Activated T-cell treated with anti-CD3 and anti-CD28 coated beads for 24 hours (primary cell): ENCODE results near the gene ARHGAP26.
"Not testable (repeated sequence)": the region's sequence is repeated elsewhere in the genome, so short reads cannot be mapped to it uniquely, and the experiment has no call there.

ENCODE experiments used
- DNase-seq: peaks from one replicate; pipeline ENCODE4 v3.0.0-alpha.2; 2020; ENCODE audit warnings: low read depth

Gene ARHGAP26

DNA sequence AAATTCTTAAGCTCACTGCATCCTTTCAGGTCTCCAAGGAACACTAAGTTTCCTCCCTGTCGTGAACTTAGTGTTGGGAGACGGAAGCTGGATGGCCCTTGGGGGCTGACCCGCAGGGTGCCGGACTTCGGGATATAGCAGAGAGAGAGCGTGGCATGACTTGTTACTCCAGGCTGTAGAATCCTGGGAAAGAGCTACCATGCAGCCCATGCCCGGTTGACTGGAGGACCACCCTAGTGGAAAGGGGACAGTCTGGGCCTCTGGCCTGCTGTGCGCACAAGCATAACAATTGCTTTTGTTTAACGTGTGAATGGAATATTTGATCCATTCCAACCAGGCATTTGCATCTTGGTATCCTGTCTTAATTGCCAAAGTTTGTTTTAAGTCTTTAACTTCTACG lies 319.9 kb downstream of the ARHGAP26 start:
- DNase-seq = not testable (repeated sequence)

DNA sequence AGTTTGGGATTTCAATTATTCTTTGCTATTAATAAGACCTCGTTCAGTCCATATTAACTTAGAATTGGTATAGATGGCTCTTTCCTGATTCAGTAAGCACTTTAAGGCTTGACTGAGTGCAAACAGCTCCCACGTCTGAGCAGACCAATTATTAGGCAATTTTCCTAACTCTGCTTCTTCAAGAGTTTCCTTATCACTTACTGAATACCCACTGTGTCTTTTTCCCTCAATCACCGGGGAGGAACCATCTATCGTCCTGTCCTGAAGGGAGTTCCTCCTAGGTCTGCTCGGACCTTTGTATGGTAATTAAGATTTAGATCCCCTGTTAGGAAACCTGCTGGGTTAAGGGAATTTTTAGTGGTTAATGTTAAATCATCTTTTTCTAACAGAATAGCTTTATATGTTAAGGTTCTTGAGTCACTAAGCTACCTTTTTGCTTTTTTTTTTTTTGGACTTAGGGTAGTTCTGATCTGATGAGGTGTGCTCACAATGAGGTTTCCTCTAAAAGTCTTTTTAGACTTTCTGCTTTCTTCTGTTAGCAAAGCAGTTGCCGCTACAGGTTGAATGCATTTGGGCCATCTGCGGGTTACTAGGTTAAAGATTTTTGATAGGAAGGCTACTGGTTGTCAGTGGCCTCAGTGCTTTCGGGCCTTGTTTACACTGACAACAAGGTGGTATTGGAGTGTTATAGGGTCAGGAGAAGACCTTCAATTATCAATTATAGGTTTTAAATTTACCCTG lies 322.7 kb downstream of the ARHGAP26 start:
- not testable (repeated sequence) for DNase-seq

DNA sequence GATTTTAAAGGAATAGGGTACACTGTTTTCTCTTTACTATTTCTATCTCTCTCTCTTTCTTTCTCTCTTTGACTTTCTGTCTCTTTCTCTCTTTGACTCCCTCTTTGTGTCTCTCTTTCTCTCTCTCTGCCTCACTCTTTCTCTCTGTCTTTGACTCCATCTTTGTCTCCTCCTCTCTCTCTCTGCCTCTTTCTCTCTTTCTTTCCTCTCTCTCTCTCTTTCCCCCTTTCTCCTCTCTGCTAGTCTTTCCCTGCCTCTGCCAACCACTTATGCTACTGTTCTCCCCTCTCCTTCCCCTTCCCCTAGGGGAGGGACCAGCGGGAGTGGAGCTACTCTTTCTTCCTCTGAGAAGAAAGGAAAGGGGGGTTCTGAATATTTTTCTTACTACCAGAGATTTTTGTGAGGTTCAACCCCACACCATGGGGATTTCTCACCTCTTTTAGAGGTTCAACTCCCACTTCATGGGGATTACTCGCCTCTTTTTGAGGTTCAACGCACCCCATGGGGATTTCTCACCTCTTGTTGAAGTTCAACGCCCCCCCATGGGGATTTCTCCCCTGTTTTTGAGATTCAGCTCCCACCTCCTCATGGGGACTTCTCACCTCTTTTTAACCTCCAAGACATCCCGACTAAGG lies 323.4 kb downstream of the ARHGAP26 start:
- DNase-seq = no peak

DNA sequence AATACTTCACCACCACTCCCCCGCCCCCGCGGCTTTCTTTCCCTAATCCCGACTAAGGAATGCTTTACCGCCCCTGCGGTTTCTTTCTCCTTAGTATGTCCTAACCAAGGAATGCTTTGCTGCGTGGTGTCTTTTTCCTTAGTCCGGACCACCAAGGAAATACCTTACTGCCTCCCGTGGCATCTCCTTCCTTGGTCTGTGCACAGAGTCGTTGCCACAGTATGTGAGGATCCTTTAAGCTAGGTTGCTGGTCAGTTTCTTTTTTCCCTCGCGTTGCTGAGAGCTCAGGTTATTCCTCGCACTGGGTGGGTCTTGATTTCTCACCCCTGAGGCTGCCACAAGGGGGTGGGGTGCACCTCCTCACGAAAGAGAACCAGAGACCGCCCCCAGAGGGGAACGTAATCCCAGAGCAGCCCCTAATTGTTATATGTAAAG lies 323.9 kb downstream of the ARHGAP26 start:
- no peak for DNase-seq

DNA sequence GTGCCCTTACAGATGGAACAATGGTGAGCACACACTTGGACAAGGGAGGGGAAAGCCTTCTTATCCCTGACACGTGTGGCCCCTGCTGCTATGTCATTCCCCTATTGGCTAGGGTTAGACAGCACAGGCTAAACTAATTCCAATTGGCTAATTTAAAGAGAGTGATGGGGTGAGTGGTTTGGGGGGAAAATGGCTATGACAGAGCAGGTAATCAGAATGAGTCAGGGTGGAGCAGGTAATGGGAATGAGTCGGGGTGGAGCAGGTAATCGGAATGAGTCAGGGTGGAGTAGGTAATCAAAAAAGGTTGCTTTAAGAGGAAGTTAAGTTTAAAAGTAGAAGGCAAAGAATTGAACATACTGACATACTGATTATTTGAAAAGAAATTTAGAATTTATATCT lies 324.4 kb downstream of the ARHGAP26 start:
- DNase-seq = not testable (repeated sequence)

DNA sequence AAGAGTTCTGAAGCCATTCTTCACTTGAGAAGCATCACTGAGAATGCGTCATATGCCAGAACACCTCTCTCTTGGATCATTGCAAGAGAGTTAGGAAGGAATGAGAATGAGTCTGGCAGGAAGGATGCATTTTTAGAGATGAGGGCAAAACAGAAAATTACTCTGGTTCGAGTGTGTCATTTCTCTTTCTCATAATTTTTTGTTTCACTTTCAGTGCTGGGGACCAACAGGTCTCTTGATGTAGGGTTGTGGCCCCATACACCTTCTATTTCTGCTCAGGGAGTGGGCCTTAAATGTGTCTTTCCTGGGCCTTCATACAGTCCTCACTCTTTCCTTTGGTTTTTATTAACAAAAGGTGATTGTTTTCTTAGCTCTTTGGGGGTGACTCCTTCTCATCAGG lies 330.9 kb downstream of the ARHGAP26 start:
- no peak for DNase-seq

DNA sequence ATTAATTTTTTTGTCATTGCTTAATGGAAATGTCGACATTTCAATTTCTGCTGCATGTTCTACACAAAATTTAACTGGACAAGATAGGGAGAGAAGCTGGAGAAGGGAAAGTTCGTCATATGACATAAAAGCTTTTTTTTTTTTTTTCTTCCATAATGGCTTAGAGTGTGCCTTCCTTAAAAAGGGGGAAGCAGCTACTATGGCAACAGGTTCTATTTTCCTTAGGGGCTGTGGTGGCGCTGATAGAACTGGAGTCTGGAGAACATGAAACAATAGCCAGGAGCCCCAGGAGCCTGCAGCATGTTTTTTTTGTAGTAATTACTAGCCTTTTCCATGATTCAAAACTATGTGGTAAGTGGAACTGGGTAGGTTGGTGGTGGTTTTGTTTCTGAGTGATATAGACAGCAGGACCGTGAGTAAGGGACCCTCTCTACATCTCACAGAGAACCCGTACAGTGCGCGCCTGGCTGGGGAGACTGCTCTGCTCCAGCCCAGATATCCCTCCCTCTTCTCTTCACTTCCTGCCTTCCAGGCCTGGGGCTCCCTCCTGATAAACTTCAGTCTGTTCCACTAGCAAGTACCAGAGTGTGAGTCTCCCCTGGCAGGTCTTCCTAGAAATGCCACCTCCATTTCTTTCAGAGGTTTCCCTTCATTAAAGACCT lies 331.7 kb downstream of the ARHGAP26 start:
- DNase-seq = peak; percentile 19

DNA sequence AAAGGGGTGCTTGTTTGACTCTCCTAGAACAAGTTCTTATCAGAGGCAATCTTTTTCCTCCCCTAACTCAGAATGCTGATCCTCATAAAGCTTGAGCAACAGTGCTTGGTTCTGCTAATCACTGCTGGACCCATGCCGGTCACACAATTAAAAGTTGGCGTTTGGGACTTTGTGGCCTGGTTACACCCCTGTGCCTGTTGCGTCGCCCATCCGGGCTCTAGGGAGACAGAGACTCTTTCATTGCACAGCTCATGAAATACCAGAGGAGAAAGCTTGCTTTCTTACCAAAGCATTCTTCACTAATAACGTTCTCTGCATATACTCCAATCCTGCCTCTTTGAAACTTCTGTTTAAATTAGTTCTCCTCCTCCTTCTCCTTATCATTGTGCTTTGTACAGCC lies 332.2 kb downstream of the ARHGAP26 start:
- DNase-seq = no peak

DNA sequence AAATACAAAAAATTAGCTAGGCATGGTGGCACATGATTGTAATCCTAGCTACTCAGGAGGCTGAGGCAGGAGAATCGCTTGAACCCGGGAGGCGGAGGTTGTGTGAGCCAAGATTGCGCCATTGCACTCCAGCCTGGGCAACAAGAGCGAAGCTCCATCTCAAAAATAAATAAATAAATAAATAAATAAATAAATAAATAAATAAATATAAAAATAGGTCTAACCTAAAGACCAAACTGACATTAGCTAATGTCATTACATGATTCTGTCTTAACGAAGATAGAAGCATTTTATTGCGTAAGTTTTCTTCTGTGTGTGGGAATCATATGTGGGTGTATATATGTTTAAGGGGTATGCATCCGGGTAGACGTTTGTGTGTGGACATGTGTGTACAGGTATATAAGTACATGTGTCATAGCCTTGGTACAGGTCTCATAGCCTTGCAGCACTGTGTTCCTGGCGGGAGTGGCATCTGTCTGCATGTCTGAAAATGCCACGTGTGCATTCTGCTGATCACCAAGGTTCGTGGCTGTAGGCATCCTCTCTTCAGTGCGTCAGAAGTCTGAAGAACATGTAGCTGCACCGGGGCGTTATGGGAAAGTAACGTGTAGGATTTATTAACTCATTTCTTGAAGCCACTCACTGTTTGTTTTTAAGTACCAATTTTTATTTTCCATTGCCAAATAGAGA lies 335.2 kb downstream of the ARHGAP26 start:
- DNase-seq = no peak

DNA sequence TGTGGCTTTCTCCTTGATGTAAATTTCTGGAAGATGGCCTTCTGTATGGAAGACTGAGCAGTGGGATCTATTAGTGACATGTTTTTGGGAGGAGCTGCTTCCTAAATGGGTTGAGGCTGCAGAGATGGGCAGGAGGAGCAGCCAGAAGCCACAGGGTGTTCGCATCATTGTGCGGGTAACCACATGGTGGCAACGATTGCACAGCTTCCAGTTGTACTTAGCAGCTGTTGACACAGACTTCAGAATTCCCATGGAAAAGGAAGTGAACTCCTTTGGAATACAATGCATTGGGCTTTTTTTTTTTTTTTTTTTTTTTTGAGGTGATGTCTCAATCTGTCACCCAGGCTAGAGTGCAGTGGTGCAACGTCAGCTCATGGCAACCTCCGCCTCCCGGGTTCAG lies 336.0 kb downstream of the ARHGAP26 start:
- no peak for DNase-seq

DNA sequence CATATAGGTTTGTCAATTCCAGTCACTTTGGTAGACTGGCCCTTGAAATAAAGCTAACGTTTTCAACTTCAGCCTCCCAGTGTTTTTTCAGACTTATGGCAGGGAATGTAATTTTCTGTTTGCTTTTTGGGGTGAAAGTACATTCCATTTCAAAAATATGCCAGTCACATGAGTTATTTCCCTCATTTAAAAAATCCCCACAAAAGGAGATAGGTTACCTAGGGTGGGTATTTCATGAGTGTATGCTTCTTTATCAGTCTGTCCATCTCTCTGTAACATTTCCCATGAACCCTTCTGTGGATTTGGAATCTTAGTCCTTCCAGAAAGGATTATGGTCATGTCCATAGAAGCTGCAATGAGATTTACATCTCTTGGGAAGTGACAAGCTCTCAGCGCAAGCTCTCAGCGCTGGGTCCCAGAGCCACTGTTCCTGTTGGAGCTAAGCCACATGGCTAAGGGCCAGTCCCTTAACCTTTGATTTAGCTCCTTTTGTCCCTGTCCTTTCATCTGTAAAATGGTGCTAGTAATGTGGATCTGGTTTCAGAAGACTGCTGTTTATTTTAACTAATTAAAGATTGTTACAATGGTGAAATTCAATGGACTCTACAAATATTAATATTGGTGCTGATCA lies 338.4 kb downstream of the ARHGAP26 start:
- DNase-seq = no peak

DNA sequence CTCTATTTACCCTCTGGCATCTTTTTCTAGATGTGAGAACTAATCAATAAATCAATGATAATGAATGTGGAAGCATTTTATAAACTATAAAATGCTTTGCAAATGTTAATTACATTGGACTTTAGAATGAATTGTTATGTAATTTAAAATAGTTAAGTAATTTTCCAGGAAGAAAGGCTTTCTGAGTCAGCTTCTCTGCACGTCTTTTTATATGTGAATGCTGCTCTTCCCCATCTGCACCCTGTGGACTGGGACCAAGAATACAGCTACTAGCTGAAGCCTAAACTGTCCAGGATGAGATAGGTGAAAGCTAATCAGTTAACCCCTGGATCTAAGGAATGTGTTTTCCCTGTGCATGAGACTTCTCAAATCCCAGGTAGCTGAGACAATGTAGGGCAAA lies 340.4 kb downstream of the ARHGAP26 start:
- no peak for DNase-seq

DNA sequence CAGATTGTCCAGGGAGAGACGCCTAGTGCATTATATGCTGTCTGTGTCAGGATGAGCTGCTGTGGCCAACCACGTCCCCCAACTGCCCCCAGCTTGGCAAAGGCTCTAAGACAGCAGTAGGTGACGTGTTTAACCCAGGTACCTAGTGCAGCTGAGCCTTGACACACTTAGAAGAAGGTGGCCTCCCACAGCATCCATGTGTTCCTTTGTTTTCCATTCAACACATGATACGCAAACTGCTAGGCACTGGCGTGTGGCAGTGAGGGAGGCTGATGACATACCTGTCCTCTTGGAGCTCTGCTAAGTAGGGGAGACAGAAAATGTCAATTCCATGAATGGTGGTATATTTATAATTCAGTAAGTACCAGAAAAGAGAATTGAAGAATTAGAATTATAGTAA lies 341.6 kb downstream of the ARHGAP26 start:
- DNase-seq = no peak

DNA sequence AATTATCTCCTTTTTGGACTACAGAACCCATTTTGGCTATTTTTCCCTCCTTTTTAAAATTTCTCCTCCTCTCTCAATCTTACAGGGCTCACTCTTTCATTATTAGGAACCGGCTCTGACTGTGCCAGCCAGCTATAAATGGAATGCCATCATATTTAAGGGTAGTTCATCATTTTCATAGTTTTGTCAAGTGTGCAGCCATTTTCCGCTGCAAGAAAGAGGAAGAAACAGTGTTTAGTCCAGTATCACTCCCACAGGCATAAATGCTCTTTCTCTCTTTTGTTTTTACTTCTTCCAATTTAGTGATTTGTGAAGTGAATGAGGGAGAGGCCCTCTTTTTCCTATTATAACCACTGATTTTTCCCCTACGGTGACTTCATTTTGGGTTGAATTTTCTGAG lies 343.3 kb downstream of the ARHGAP26 start:
- DNase-seq = no peak

DNA sequence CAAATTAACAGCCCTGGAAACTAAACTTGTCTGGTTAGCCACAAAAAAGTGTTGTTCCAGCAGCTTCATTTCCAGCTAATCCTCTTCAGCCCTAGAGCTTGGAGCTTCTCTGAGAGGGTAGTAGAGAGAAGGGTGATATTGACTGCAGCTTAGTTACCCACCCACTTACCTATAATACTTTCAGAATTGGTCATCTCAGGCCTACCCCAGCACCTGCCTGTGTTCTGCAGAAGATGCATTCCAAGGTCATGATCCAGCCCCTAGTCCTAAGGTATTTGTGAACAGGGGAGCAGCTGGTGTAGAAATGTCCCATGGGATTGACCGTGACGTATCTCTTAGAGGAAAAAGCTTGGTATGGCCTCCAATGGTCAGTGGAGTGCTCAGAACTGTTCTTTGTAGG lies 344.3 kb downstream of the ARHGAP26 start:
- no peak for DNase-seq

DNA sequence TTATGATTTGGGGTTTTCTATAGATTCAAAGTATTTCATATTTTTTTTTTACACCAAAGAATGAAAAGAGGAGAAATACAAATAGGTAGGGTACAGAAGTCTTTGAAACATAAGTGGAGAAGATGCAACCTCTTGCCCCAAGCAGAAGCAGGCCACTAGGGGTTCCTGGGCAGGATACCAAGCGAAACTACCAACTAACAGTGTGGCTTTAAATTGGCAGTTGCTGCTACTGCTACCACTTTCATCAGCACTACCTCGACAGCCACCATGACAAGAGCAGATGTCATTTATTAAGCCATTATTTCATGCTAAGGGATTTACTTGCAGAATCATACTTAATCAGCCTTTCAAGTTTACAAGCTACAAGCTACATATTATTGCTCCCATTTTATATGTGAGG lies 345.2 kb downstream of the ARHGAP26 start:
- DNase-seq = no peak

DNA sequence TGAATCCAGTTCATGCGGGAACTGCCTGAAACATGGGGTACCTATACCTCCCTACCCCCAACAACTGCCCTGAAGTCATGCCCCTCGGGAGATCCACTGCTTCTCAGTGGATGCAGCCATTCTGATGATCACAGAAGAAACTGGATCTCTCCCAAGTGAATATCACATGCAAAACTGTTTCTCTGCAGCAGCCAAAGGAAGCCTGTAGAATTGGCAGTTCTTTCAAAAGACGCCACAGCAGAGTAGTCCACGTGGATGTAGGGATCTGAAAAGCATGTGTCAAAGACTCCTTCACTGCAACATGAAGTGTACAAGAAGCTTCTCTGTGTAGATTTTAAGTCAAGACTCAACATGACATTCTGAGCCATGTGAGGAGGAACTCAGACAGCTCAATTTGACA lies 346.6 kb downstream of the ARHGAP26 start:
- DNase-seq = no peak

DNA sequence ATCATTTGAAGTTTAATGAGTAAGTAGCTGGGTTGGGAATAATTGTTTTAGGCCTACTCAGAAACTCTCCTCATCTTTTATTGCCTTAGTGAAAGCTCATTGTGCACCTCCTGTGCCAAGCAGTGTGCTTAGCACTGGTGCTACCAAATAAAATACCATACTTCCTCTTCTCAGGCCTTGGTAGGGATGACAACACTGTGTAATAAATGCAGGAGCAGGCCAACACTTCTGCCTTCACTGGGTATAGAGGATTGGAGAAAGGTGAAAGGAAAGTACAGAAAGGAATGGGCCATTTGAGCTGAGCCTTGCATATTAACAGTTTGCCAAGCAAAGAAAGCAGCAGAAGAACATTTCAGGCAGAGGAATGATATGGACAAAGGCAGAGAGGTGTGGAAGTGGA lies 347.6 kb downstream of the ARHGAP26 start:
- DNase-seq = no peak

DNA sequence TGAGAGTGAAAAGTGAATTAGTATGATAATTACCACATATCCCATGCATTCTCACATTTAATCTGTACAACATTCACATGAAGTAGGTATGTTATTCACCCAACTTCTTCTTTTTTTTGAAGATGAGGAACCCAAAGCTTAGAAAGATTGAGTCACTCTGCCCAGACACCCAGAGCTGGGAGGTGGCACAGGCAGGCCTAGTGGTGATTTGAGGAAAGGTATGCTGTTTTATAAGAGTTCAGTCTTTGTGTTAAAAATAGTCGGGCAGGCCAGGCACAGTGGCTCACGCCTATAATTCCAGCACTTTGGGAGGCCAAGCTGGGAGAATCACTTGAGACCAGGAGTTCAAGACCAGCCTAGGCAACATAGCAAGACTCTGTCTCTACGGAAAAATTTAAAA lies 348.0 kb downstream of the ARHGAP26 start:
- DNase-seq = no peak

DNA sequence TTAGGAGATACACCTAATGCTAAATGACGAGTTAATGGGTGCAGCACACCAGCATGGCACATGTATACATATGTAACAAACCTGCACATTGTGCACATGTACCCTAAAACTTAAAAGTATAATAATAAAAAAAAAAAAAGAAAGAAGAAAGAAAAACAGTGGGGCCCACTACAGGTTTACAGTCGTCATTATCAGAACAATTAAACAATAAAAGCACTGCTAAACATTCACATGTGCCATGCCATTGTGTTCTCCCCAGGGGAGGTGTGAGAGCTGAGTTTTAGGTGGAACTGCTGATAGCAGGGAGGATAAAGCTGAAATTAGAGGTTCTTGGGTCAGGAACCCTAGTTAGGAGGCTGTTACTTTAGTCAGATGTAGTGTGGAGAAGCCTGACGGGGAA lies 348.6 kb downstream of the ARHGAP26 start:
- not testable (repeated sequence) for DNase-seq

DNA sequence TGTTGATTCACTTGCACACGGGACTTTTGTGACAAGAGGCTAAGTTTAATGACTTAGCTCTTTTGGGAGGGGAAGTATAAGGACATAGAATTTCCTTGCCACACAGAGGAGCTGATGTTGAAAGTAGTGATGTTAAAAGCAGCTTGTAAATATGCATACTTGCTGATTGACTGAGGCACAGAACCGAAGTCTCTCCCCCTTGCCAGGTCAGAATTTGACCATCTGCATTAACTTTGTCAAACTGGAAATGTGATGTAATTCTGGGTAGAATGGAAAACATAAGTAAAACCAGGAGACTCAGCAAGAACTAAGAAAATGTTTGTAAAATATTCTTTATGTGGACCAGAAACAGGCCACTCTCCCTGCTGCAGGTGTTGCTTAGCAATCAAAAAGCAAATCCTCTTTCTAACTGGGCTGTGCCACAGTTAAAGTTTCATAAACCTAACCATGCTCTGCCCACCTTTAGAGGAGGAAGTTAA lies 349.2 kb downstream of the ARHGAP26 start:
- no peak for DNase-seq

DNA sequence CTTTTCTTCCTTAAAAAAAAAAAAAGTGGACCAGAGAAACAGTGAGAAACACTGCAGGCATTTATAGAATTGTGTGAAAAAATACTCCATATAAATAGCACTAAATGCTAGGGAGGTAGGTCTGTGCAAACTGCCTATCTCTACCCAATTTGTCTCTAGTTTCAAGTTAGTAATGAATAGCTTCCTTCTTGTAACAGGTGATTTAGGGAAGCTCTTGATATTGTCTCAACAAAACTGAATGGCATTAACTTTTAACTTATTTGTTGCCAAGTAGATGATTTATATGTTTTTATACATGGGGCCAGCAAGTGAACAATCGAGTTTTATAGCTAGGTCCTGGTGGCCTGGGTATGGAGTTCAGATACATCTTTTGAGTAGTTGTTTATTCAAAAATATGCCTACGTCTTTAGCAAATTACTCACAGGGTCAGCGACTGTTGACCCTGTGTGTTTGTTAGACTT lies 349.7 kb downstream of the ARHGAP26 start:
- DNase-seq = no peak
